OCI-LY3 (cell line): ENCODE data around the gene RLIM.
"Not testable (repeated sequence)": the region's sequence is repeated elsewhere in the genome, so short reads cannot be mapped to it uniquely, and the experiment has no call there.

Experiments
- EZH2phosphoT487 ChIP-seq: fragments of 200-600 bp; shearing (Covaris generic); IDR thresholded peaks from 2 replicates; pipeline ENCODE4 v1.6.1; 2018; ENCODE audit warnings: antibody characterized with exemption, mixed run types, low read depth
- TF ChIP-seq, protein P1 (sequence below): fragments of 200-600, 300-600 bp; sonication (generic); IDR thresholded peaks from 2 replicates; pipeline ENCODE4 v1.5.1; 2014; ENCODE audit warnings: antibody characterized with exemption, low read length, low read depth

DNA sequence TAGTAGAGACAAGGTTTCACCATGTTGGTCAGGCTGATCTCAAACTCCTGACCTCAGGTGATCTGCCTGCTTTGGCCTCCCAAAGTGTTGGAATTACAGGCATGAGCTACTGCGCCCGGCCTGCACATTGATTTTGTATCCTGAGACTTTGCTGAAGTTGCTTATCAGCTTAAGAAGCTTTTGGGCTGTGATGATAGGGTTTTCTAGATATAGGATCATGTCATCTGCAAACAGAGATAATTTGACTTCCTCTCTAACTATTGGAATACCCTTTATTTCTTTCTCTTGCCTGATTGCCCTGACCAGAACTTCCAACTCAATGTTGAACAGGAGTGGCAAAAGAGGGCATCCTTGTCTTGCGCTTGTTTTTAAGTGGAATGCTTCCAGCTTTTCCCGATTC is 40.5 kb upstream of the RLIM start:
- TF ChIP-seq, protein P1, sequence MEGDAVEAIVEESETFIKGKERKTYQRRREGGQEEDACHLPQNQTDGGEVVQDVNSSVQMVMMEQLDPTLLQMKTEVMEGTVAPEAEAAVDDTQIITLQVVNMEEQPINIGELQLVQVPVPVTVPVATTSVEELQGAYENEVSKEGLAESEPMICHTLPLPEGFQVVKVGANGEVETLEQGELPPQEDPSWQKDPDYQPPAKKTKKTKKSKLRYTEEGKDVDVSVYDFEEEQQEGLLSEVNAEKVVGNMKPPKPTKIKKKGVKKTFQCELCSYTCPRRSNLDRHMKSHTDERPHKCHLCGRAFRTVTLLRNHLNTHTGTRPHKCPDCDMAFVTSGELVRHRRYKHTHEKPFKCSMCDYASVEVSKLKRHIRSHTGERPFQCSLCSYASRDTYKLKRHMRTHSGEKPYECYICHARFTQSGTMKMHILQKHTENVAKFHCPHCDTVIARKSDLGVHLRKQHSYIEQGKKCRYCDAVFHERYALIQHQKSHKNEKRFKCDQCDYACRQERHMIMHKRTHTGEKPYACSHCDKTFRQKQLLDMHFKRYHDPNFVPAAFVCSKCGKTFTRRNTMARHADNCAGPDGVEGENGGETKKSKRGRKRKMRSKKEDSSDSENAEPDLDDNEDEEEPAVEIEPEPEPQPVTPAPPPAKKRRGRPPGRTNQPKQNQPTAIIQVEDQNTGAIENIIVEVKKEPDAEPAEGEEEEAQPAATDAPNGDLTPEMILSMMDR: not testable (repeated sequence)
- TF ChIP-seq EZH2phosphoT487: not testable (repeated sequence)
